HUES6 (cell line): ENCODE data around the gene CTTN.

Experiments
- H3K27ac ChIP-seq: 2 replicates; pipeline ENCODE4 v1.7.0; 2013; ENCODE audit warnings: low read depth, mild to moderate bottlenecking, low read length, inconsistent platforms
- H3K27me3 ChIP-seq: 2 replicates; pipeline ENCODE4 v1.6.1; 2013; ENCODE audit warnings: low read length; ENCODE audit not compliant: control insufficient read depth, insufficient read depth
- H3K36me3 ChIP-seq: 2 replicates; pipeline ENCODE4 v1.6.1; 2013; ENCODE audit warnings: low read length; ENCODE audit not compliant: control insufficient read depth, insufficient read depth
- H3K4me1 ChIP-seq: 2 replicates; pipeline ENCODE4 v1.6.1; 2013; ENCODE audit warnings: low read length; ENCODE audit not compliant: control insufficient read depth, insufficient read depth
- H3K4me3 ChIP-seq: 2 replicates; pipeline ENCODE4 v1.5.1; 2013; ENCODE audit warnings: low read depth, low read length
- H3K9ac ChIP-seq: one replicate; pipeline ENCODE4 v1.6.1; 2013; ENCODE audit warnings: mild to moderate bottlenecking, low read length
- H3K9me3 ChIP-seq: 2 replicates; pipeline ENCODE4 v1.6.1; 2013; ENCODE audit warnings: low read depth, low read length; ENCODE audit not compliant: control insufficient read depth, insufficient read depth

CTTN gene

GRCh38 chr11:70420496-70420895 is 22.2 kb downstream of the CTTN start:
- Histone ChIP-seq H3K27ac (no peak overlapping the region), H3K4me3 (no peak overlapping the region), H3K36me3 (peaks cover 97% of the 10 kb centered on the region), H3K27me3 (no peaks in the 10 kb centered on the region), H3K4me1 (peaks cover 8% of the 10 kb centered on the region; the same call in 1 of the 2 replicates), H3K9ac (no peak overlapping the region), H3K9me3 (no peaks in the 10 kb centered on the region)

DNA sequence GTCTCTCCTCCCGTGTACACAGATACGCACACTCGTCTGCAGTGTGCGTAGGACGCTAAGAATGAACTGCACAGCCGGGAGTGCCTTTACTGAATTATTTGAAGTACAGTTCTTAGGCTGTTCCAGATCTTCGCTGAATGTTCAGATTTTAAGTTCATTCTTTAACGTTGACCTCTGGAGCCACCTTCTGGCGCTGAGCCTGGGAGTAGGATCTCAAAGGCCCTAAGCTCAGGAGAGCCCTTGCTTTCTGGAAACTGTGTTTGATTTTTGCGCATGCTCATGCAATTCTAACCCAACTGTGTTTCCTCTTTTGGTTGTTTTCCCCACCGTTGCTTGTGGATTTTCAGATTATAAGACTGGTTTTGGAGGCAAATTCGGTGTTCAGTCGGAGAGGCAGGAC is 22.8 kb downstream of the CTTN start:
- H3K27ac ChIP-seq = no peak overlapping the region
- H3K4me1 ChIP-seq = peaks cover 8% of the 10 kb centered on the region; the same call in 1 of the 2 replicates
- no peaks in the 10 kb centered on the region for H3K9me3 ChIP-seq
- no peak overlapping the region for H3K9ac ChIP-seq
- peaks cover 96% of the 10 kb centered on the region for H3K36me3 ChIP-seq
- H3K27me3 ChIP-seq = no peaks in the 10 kb centered on the region
- H3K4me3 ChIP-seq = no peak overlapping the region

DNA sequence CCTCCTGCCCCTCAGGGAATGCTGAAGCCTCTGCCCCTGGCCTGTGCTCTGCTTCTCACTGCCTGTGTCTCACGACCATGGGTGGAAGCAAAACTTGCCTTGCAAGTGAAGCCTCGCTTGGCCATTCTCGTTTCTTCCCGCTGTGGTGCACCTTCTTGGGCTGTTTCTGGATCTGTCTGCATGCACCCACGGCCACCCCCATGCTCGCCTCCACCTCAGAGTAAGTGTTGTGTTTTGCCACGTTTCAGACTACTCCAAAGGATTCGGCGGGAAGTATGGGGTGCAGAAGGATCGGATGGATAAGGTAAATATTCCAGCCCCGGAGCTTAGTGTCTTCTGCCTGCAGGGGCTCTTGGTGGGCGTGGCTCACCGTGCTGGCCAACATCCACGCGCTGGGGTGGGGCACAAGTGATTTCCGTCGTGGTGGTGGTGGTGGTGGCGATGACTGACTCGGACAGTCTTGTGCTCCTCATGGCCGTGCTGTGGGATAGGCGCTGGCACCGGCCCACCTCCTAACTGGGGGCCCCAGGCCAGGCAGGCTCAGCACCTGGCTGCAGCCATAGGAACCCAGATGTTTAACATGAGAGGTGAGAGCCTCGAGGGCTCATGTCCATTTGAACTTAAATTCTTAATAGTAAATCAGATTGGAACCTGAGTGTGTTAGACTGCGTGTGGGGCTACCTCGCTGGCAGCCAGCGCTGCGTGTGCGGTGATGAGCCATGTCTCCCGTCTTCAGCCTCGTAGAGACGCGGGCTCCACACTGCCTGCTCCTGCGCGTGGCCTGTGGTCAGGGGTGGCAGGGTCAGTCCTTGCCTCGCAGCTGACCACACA is 24.6 kb downstream of the CTTN start:
- H3K4me1 ChIP-seq = peaks cover 8% of the 10 kb centered on the region; the same call in 1 of the 2 replicates
- H3K27ac ChIP-seq = no peak overlapping the region
- no peaks in the 10 kb centered on the region for H3K9me3 ChIP-seq
- peaks cover 93% of the 10 kb centered on the region for H3K36me3 ChIP-seq
- no peak overlapping the region for H3K9ac ChIP-seq
- no peak overlapping the region for H3K4me3 ChIP-seq
- H3K27me3 ChIP-seq = no peaks in the 10 kb centered on the region

- Histone ChIP-seq H3K9me3 (no peaks in the 10 kb centered on the region), H3K27me3 (no peaks in the 10 kb centered on the region), H3K36me3 (peaks cover 91% of the 10 kb centered on the region), H3K4me1 (peaks cover 8% of the 10 kb centered on the region; the same call in 1 of the 2 replicates), H3K27ac (no peak overlapping the region), H3K9ac (no peak overlapping the region), H3K4me3 (no peak overlapping the region)
These were observed 25.5 kb downstream of the CTTN start for GRCh38 chr11:70423523-70424505.

GRCh38 chr11:70424765-70425344 is 26.5 kb downstream of the CTTN start:
- Histone ChIP-seq H3K36me3 (peaks cover 94% of the 10 kb centered on the region), H3K9ac (no peak overlapping the region), H3K27me3 (no peaks in the 10 kb centered on the region)

DNA sequence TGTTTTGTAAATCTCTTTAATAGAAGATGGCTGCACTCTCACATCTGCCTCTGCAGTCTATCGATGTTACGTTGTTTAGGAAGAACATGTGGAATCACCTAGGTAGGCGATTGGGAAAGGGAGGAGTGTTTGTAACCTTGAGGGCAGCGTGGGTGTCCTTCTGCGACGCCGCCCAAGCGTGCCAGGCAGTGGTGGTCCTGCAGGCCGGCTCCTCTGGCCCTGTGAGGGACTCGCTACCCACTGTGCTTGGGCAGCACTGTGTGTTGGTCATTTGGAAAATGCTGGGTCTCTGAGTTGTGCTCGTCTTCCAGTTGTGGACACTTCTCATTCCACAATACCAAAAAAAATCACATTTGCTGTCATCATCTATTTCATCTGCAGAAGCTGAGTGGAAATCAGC is 29.1 kb downstream of the CTTN start:
- no peaks in the 10 kb centered on the region for H3K27me3 ChIP-seq
- H3K9me3 ChIP-seq = no peaks in the 10 kb centered on the region
- peaks cover 94% of the 10 kb centered on the region for H3K36me3 ChIP-seq
- no peak overlapping the region for H3K9ac ChIP-seq
- H3K4me1 ChIP-seq = peaks cover 19% of the 10 kb centered on the region; the same call in 1 of the 2 replicates
- H3K27ac ChIP-seq = no peak overlapping the region
- H3K4me3 ChIP-seq = no peak overlapping the region

More at GRCh38 chr11:70424765-70425344, 26.5 kb downstream of the CTTN start:
- H3K27ac ChIP-seq = no peak overlapping the region
- H3K4me3 ChIP-seq = no peak overlapping the region
- H3K4me1 ChIP-seq = peaks cover 8% of the 10 kb centered on the region; the same call in 1 of the 2 replicates
- no peaks in the 10 kb centered on the region for H3K9me3 ChIP-seq

DNA sequence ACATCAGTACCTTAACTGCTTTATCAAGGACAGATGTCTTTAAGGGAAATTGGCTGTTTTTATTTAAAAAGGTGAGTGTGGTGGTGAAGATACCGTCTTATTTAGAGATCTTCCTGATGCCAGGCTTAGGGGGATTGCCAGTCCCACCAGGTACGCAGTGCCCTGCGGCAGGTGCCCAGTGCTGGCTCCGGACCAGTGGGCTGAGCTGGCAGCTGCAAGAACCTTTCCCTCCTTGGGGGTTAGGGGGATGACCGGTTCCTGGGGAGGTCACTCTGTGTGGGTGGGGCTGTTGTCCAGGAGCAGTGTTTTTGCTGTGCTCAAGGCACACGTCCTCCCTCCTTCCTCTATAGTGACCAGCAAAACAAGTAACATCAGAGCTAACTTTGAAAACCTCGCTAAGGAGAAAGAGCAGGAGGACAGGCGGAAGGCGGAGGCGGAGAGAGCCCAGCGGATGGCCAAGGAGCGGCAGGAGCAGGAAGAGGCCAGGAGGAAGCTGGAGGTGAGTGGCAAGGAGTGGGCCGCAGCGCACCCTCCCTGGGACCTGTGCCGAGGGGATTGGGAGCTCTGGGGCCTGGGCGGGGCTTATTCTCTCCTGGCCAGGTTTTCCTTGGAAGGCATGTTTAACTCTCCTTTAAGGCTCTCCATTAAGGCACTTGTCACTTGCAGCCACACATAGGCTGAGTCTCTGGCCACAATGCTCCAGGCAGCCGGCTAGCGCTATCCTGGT is 30.5 kb downstream of the CTTN start:
- no peak overlapping the region for H3K4me3 ChIP-seq
- peaks cover 18% of the 10 kb centered on the region; the same call in 1 of the 2 replicates for H3K4me1 ChIP-seq
- peaks cover 94% of the 10 kb centered on the region for H3K36me3 ChIP-seq

GRCh38 chr11:70429428-70429705 is 31.0 kb downstream of the CTTN start:
- Histone ChIP-seq H3K27me3 (no peaks in the 10 kb centered on the region), H3K4me1 (peaks cover 16% of the 10 kb centered on the region; the same call in 1 of the 2 replicates), H3K36me3 (peaks cover 94% of the 10 kb centered on the region)

More for the DNA sequence above, 30.5 kb downstream of the CTTN start:
- H3K27me3 ChIP-seq = no peaks in the 10 kb centered on the region
- no peak overlapping the region for H3K27ac ChIP-seq
- H3K9me3 ChIP-seq = no peaks in the 10 kb centered on the region
- H3K9ac ChIP-seq = no peak overlapping the region

DNA sequence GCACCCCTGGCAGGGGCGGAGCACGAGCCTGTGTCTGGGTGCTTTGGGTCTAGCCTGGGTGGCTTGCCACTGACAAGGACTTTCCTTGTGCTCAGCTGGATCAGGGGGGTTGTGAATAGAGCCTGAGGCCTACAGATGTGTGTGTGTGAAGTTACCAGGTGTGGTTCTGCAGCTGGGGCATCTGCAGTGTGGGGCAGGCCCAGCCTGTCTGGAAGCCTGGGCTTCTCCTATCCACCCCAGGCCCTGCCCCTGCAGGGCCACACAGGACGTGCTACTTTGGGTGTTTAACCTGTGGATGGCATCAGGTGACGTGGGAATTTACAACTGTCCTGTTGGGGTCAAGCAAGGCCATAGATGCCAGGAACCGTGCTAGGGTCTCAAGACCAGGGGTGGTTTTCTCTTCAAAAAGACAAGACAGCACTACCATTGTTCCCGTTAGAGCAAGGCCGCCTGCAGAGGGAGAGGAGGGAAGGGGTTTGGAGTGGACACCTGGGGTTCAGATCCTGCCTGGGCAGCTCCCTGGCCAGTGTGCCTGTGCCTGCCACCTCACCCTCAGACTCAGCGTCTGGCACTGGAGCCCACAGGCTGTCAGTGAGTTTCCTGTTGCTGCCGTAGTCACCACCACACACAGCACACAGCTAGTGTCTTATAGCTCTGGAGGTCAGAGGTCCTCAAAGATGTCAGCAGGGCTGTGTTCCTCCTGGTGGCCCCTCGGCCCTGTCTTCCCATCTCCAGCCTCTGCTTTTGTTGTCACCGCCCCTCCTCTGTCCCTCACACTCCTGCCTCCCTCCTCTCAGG is 31.6 kb downstream of the CTTN start:
- H3K27me3 ChIP-seq = no peaks in the 10 kb centered on the region
- H3K4me1 ChIP-seq = peaks cover 13% of the 10 kb centered on the region; the same call in 1 of the 2 replicates
- H3K9ac ChIP-seq = no peak overlapping the region
- peaks cover 94% of the 10 kb centered on the region for H3K36me3 ChIP-seq
- H3K27ac ChIP-seq = 0 out of 2 replicates have a peak overlapping the region, but pooled peaks have one; percentile 25
- H3K9me3 ChIP-seq = no peaks in the 10 kb centered on the region
- no peak overlapping the region for H3K4me3 ChIP-seq

More at GRCh38 chr11:70429428-70429705, 31.0 kb downstream of the CTTN start:
- no peaks in the 10 kb centered on the region for H3K9me3 ChIP-seq
- H3K4me3 ChIP-seq = no peak overlapping the region
- H3K27ac ChIP-seq = no peak overlapping the region
- H3K9ac ChIP-seq = no peak overlapping the region
